ENCODE data around the gene SUN2.

DNA sequence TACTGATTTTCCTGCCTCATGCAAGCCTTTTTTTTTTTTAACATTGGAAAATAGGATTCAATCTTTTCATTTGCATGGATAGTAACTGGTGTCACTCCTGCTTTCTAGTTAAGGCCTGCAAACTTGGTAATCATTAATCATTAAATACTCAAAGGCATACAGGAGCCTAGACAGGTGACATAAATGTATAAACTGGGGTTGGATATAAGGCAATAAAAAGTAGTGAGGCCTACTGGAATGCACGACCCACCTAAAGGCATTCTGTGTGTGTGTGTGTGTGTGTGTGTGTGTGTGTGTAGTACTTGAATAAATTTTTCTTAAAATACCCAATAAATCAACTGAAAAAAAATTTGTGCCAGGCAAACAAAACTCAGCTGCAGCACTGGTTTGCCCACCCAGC is 66.1 kb downstream of the SUN2 start:
- TF ChIP-seq, protein P1, sequence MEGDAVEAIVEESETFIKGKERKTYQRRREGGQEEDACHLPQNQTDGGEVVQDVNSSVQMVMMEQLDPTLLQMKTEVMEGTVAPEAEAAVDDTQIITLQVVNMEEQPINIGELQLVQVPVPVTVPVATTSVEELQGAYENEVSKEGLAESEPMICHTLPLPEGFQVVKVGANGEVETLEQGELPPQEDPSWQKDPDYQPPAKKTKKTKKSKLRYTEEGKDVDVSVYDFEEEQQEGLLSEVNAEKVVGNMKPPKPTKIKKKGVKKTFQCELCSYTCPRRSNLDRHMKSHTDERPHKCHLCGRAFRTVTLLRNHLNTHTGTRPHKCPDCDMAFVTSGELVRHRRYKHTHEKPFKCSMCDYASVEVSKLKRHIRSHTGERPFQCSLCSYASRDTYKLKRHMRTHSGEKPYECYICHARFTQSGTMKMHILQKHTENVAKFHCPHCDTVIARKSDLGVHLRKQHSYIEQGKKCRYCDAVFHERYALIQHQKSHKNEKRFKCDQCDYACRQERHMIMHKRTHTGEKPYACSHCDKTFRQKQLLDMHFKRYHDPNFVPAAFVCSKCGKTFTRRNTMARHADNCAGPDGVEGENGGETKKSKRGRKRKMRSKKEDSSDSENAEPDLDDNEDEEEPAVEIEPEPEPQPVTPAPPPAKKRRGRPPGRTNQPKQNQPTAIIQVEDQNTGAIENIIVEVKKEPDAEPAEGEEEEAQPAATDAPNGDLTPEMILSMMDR (IDR thresholded peaks at IDR 0.05) = no peak
- TF ChIP-seq POLR2A (IDR thresholded peaks at IDR 0.05) (no peak), POLR2AphosphoS5 (IDR thresholded peaks at IDR 0.05) (no peak)
